ENCODE data around the gene TSPAN14. TPM values are rescaled to one million over a fixed set of nuclear protein-coding genes. Genes with fewer than 3 reads are reported as not detected.

The TSPAN14 gene
- polyA plus RNA-seq, 1 donor (not counting 4 experiments of a cell fraction or from before 2014, with no cell fraction given) = 71.1 TPM

DNA sequence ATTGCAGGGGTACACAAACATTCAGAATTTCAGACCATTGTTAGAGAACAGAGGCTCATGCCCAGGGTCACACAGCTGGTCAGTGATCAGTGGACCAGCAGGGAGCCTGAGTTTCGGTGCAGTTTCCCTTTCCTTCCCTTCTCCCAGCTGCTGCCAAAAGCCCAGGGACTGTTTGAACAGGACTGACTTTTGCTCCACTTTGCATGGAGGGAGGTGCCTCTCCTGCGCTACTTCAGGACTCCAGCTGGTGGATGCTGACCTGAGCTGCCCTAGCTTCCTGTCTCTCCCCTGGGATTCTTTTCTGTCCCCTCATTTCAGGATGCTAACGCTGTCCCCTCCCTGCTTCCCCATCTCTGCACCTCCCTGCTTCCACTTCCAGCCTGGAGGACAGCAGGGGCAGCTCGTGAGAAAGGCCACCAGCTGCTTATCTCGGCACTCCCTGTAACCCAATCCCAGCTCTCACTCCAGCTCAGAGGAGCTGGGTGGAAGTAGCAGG is 98.1 kb downstream of the TSPAN14 start:
- no peaks in the 10 kb centered on the region for H3K36me3 ChIP-seq (ENCODE audit: control insufficient read depth in 2 of 2, extremely low read depth in 1 of 2, insufficient read depth in 2 of 2, low read length in 2 of 2)
- no peaks in the 10 kb centered on the region for H3K4me1 ChIP-seq (ENCODE audit: control insufficient read depth, extremely low read depth, insufficient read depth, low read length)
- H3K4me2 ChIP-seq (ENCODE audit: control insufficient read depth, extremely low read depth, insufficient read depth, low read depth, low read length) = no peak overlapping the region
- H2AFZ ChIP-seq (ENCODE audit: control insufficient read depth, low read length) = no peak overlapping the region
- FAIRE-seq = no peak
- H3K27ac ChIP-seq (ENCODE audit: control insufficient read depth, insufficient read depth, low read length) = no peak overlapping the region
- H3K79me2 ChIP-seq (ENCODE audit: control insufficient read depth, insufficient read depth, low read length) = no peaks in the 10 kb centered on the region
- H3K27me3 ChIP-seq (ENCODE audit: control insufficient read depth, extremely low read depth, insufficient read depth, low read length) = no peaks in the 10 kb centered on the region
- dilution Hi-C loops (cut with MboI; ENCODE audit: extremely low pct_ligation_motif_present, low sequenced_read_pairs) = no loop called here
- H3K9ac ChIP-seq (ENCODE audit: control insufficient read depth, extremely low read depth, insufficient read depth, low read length) = no peak overlapping the region
- TF ChIP-seq, protein P1, sequence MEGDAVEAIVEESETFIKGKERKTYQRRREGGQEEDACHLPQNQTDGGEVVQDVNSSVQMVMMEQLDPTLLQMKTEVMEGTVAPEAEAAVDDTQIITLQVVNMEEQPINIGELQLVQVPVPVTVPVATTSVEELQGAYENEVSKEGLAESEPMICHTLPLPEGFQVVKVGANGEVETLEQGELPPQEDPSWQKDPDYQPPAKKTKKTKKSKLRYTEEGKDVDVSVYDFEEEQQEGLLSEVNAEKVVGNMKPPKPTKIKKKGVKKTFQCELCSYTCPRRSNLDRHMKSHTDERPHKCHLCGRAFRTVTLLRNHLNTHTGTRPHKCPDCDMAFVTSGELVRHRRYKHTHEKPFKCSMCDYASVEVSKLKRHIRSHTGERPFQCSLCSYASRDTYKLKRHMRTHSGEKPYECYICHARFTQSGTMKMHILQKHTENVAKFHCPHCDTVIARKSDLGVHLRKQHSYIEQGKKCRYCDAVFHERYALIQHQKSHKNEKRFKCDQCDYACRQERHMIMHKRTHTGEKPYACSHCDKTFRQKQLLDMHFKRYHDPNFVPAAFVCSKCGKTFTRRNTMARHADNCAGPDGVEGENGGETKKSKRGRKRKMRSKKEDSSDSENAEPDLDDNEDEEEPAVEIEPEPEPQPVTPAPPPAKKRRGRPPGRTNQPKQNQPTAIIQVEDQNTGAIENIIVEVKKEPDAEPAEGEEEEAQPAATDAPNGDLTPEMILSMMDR (optimal IDR thresholded peaks at IDR 0.05 in 1 of 3, IDR thresholded peaks at IDR 0.05 in 1 of 3, conservative IDR thresholded peaks at IDR 0.05 in 1 of 3; ENCODE audit: extremely low read depth in 1 of 3, insufficient read depth in 2 of 3, low read length in 3 of 3) = no peak
- no peak for TF ChIP-seq EZH2 (IDR thresholded peaks at IDR 0.05; ENCODE audit: low read length)
- no peak overlapping the region for H3K4me3 ChIP-seq (ENCODE audit: control insufficient read depth in 2 of 3, extremely low read depth in 1 of 3, insufficient read depth in 2 of 3, low read depth in 1 of 3, low read length in 3 of 3)
- DNase-seq (ENCODE audit: low read depth, low spot score) = no peak
- H3K9me3 ChIP-seq (ENCODE audit: control insufficient read depth, low read depth, low read length) = no peaks in the 10 kb centered on the region
- no peaks in the 10 kb centered on the region for H3K9me1 ChIP-seq (ENCODE audit: control insufficient read depth, extremely low read depth, insufficient read depth, low read length)
- H4K20me1 ChIP-seq (ENCODE audit: control insufficient read depth, extremely low read depth, insufficient read depth, low read length) = no peaks in the 10 kb centered on the region

DNA sequence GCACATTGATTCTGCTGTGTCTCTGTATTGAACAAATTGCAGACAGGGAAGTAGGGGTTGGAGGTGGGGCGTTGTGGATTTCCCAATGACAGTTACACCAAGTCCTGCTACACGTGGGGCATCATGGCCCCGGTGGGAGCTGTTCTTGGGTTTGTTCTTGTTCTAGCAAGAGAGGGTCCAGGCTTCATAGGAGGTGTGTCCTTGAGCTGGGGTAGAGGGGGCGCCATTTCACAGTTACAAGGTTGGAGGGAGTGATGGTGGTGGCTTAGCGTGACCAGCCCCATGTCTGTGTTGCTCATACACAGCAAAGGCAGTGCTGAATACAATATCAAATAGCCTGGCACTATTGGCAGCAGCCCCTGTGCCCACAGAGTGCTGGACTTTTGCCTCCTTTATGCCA is 99.3 kb downstream of the TSPAN14 start:
- Histone ChIP-seq H3K27ac (ENCODE audit: control insufficient read depth, insufficient read depth, low read length) (no peak overlapping the region), H4K20me1 (ENCODE audit: control insufficient read depth, extremely low read depth, insufficient read depth, low read length) (no peaks in the 10 kb centered on the region), H3K36me3 (ENCODE audit: control insufficient read depth in 2 of 2, extremely low read depth in 1 of 2, insufficient read depth in 2 of 2, low read length in 2 of 2) (no peaks in the 10 kb centered on the region), H3K4me3 (ENCODE audit: control insufficient read depth in 2 of 3, extremely low read depth in 1 of 3, insufficient read depth in 2 of 3, low read depth in 1 of 3, low read length in 3 of 3) (no peak overlapping the region), H3K4me2 (ENCODE audit: control insufficient read depth, extremely low read depth, insufficient read depth, low read depth, low read length) (no peak overlapping the region), H3K4me1 (ENCODE audit: control insufficient read depth, extremely low read depth, insufficient read depth, low read length) (no peaks in the 10 kb centered on the region), H2AFZ (ENCODE audit: control insufficient read depth, low read length) (no peak overlapping the region), H3K79me2 (ENCODE audit: control insufficient read depth, insufficient read depth, low read length) (no peaks in the 10 kb centered on the region), H3K27me3 (ENCODE audit: control insufficient read depth, extremely low read depth, insufficient read depth, low read length) (no peaks in the 10 kb centered on the region), H3K9me1 (ENCODE audit: control insufficient read depth, extremely low read depth, insufficient read depth, low read length) (no peaks in the 10 kb centered on the region), H3K9ac (ENCODE audit: control insufficient read depth, extremely low read depth, insufficient read depth, low read length) (no peak overlapping the region), H3K9me3 (ENCODE audit: control insufficient read depth, low read depth, low read length) (no peaks in the 10 kb centered on the region)
- dilution Hi-C loops (cut with MboI; ENCODE audit: extremely low pct_ligation_motif_present, low sequenced_read_pairs) = no loop called here
- no peak for DNase-seq (ENCODE audit: low read depth, low spot score)
- TF ChIP-seq, protein P1 (optimal IDR thresholded peaks at IDR 0.05 in 1 of 3, IDR thresholded peaks at IDR 0.05 in 1 of 3, conservative IDR thresholded peaks at IDR 0.05 in 1 of 3; ENCODE audit: extremely low read depth in 1 of 3, insufficient read depth in 2 of 3, low read length in 3 of 3) = peak in 1 of 3 experiments; percentile 21
- TF ChIP-seq EZH2 (IDR thresholded peaks at IDR 0.05; ENCODE audit: low read length) = no peak
- no peak for FAIRE-seq
